GM12874 (cell line): ENCODE data around the gene SAYSD1.

Experiments
- CTCF ChIP-seq: IDR thresholded peaks from 2 replicates; pipeline ENCODE4 v1.5.1; 2011; ENCODE audit warnings: low read depth, mild to moderate bottlenecking, control low read depth, low read length, moderate library complexity; ENCODE audit not compliant: insufficient read depth

SAYSD1 gene

GRCh38 chr6:39124114-39124513 is 9.1 kb upstream of the SAYSD1 start:
- TF ChIP-seq CTCF = no peak

GRCh38 chr6:39118921-39119320 is 3.9 kb upstream of the SAYSD1 start:
- no peak for TF ChIP-seq CTCF

- no peak for TF ChIP-seq CTCF
Observed at GRCh38 chr6:39114388-39114703, 640 bp downstream of the SAYSD1 start.

GRCh38 chr6:39113788-39114187 is 1.2 kb downstream of the SAYSD1 start:
- no peak for TF ChIP-seq CTCF

GRCh38 chr6:39111280-39111679 is 3.7 kb downstream of the SAYSD1 start:
- TF ChIP-seq CTCF = no peak

- TF ChIP-seq CTCF = no peak
Observed at GRCh38 chr6:39108041-39108839, 6.7 kb downstream of the SAYSD1 start.

- no peak for TF ChIP-seq CTCF
Observed at GRCh38 chr6:39107641-39108040, 7.3 kb downstream of the SAYSD1 start.
